HG03521 (cell line): ENCODE data around the gene GULP1.
A peak's percentile ranks its signal among the peaks of the same experiment; 100 is the strongest.
"Not testable (repeated sequence)": the region's sequence is repeated elsewhere in the genome, so short reads cannot be mapped to it uniquely, and the experiment has no call there.

Experiments used
- ATAC-seq: cut with Tn5 transposase; IDR thresholded peaks from one replicate; pipeline ENCODE4 v1.9.1; 2021; ENCODE audit warnings: mild to moderate bottlenecking, moderate library complexity; ENCODE audit not compliant: unreplicated experiment

GULP1 gene

DNA sequence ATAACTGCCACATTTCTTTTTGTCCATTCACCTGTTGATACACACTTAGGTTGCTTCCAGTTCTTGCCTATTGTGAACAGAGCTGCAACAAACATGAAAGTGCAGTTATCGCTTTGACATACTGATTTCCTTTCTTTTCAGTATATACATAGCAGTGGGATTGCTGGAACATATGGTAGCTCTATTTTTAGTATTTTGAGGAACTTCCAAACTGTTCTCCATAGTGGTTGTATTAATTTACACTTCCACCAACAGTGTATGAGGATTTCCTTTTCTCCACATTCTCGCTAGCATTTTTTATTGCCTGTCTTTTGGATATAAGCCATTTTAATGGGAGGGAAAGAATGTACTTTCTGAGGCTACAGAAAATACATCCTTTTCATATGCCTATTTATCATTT lies 167.4 kb downstream of the GULP1 start:
- ATAC-seq, result no peak

DNA sequence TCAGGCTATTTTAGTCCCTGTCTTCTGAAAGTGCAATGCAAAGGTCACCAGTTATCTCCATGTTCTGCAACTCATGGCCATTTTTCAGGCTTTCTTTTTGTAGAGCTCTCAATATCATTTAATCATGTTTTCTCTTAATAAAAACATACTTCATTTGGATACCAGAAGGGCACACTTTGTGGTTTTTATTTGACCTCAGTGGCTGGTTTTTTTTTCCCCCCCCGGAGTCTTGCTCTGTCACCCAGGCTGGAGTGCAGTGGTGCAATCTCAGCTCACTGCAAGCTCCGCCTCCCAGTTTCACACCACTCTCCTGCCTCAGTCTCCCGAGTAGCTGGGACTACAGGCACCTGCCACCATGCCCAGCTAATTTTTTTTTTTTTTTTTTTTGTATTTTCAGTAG lies 174.4 kb downstream of the GULP1 start:
- not testable (repeated sequence) for ATAC-seq

DNA sequence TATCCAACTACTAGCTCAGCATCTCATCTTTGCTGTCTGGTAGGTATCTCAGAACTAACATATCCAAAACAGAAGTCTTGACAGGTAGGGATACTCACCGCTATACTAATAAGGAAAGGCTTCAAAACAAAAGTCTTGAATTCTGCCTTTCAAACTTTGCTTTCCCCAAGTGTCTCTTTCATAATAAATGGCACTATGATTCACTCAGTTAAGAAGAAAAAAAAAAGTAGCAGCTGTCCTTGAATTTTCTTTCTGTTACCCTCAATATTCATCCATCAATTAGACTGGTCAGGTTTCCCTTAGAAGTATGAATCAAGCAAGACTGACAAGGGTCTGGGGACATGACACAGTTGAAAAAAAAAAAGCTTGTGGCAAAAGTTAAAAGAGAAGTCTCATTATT lies 175.1 kb downstream of the GULP1 start:
- ATAC-seq, result no peak

DNA sequence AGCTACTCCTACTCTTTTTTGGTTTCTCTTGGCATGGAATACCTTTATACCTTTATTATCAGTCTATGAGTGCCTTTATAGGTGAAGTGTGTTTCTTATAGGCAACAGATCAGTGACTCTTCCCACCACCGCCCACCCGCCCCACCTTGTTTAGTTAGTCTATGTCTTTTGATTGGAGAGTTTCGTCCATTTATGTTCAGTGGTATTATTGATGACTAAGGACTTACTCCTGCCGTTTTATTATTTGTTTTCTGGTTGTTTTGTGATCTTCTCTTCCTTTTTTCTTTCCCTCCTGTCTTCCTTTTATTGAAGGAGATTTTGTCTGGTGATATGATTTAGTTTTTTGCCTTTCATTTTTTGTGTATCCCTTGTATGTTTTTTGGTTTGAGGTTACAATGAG lies 179.5 kb downstream of the GULP1 start:
- no peak for ATAC-seq

DNA sequence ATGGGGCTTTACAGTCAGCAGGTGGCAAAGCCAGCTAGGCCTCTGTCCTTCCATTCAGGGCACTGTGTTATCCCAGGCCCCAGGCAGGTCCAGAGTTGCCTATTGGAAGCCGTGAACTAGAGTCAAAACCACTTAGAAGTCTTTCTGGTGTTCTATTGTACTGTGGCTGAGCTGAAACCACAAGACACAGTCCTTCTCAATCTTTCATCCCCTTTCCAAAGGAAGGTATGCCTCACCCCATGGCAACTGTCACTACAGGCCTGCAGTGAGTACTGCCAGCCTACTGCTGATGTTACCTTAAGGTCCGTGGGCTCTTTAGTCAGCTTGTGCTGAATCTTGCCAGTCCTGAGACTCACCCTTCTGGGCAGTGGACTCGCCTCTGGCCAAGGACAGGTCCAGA lies 181.6 kb downstream of the GULP1 start:
- no peak for ATAC-seq

DNA sequence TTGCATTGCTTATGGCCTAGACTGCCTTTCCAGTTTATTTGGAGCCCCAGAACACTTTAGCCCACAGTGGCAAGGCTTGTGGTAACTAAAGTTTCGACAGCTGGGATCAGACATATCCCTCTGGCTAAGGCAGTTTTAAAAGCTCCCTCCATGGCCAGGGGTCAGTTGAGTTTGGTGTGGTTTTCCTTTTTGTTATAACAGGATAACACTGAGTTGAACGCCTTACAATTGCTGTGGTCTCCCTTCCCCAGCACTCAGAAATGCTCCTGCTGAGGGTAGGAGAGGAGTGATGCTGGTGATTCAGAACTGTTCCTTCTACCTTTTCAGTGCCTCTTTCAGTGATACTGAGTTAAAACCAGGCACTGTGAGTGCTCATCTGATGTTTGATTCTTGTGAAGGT lies 182.6 kb downstream of the GULP1 start:
- ATAC-seq, result no peak

DNA sequence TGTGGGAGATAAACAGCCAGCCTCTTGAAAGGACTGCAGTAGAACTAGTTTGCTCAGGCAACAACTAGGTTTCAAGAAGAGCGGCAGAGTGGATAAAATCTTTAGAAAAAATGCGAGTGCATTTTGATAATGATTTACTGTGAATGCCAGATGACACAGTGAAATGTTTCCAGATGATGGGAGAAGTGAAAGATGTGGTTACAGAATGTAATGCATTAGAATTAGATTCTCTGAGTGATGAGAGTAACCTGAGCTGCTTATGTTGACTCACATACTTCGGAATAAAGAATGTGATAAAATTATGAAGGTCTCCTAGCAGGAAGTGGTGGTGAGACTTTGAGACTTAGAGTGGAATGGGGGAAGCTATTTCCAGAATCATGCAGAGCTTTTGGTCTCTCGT lies 184.3 kb downstream of the GULP1 start:
- no peak for ATAC-seq

DNA sequence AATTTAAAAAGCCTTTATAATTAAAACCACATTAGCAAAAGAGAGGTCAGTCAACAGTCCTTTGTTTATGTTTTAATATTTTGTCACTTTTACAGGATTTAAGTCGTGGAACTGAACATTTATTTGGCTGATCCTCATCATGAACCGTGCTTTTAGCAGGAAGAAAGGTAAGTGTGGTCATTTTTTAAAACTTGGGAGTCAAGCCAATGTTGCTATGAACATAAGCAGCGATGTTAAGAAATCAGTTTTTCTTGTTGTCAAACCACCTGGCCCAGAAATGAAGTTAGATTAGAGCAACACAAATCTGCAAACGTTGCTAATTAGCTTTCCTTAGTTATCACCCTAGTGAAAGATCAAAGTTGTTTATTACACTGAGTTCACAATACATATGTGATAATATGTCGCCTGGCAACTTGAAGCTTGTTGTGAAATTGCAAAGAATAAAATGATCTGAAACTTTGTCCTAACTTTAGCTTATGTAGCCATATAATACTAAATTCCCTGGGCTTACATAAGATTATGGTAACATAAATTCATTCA lies 186.0 kb downstream of the GULP1 start:
- no peak for ATAC-seq

DNA sequence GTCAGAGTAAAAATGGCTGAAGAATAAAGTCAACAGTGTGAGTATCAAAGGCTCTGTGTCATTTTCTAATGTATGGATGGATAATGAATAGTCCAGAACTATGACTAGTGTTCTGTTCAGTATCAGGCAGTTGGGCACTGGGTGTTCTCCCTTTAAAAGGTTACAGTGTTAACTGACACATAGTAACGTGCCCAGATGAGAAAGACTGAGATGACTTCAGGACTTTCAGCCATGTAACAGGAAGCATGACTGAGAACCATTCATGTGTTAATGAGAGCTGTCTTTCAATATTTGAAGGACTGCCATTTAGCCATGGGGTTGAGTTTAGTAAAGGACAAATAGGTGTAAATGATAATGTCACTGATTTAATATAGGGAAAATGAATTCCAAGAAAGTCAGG lies 187.1 kb downstream of the GULP1 start:
- peak; percentile 85 for ATAC-seq

DNA sequence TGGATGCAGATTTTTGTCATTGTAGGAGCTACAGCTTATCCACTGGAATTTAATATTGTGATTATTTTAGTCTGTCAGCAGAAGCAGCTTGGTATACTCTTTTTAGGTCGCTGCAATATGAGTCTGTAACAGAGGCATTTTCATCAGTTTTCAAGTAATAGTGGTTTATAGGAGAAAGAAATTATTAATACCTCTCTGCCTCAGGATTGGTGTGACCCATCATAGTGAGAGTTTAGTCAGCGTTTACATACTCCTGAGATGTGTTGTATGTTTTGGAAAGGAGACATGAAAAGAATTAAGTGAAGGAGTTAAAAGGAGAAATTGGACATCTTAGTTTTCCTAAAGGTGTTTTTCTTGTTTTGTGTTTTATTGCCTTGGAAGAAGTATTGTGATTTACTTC lies 189.8 kb downstream of the GULP1 start:
- no peak for ATAC-seq

DNA sequence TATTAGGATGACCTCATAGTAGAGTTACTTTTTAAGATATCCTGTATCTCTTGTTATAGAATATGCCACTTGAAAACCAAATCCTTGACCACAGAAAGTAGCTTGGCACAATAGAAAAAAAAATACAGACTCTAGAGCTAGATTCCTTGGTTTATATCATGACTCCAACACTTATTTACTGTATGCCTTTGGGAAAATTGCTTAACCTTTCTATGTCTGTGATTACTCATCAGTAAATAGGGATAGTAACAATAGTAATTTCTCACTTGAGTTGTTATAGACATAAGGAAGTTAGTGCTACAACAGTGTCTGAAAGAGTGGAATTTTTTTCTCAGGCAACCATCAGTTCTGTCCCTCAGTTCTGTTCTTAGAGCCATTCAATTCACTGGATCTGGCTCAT lies 193.8 kb downstream of the GULP1 start:
- no peak for ATAC-seq

DNA sequence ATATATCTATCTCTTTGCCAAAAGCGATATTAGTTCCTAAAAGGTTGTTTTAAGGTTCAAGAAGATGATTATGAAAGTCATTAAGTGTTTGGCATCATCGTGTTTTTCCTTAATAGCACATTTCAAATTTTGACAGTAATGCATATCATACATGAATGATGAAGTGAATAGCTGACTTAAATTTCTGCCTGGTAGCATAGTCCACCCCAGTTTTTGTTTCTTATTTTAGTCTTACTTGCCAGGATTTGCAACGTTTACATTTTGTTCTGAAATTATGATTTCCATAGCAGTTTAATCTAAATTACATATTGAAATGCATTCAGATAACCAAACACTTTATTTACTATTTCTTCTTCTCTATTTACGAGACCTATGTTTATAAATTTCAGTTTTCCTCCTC lies 201.1 kb downstream of the GULP1 start:
- ATAC-seq, result no peak

DNA sequence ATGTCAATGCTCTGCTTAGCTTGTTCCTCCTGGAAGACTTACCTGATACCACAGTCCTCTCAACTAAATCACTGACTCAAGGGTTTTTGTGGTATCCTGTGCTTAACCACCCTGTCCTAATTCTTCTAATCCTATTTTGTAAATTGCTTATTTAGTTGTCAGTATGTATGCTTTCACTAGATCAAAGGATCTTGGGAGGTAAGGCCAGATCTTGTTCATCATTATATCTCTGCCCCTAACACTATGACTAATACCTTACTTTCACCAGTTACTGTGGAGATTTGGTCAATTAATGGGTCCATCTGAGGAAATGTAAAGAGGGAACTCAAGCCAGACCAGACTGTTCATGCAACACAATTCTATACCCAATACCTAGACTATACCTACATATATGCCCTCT lies 203.2 kb downstream of the GULP1 start:
- no peak for ATAC-seq

DNA sequence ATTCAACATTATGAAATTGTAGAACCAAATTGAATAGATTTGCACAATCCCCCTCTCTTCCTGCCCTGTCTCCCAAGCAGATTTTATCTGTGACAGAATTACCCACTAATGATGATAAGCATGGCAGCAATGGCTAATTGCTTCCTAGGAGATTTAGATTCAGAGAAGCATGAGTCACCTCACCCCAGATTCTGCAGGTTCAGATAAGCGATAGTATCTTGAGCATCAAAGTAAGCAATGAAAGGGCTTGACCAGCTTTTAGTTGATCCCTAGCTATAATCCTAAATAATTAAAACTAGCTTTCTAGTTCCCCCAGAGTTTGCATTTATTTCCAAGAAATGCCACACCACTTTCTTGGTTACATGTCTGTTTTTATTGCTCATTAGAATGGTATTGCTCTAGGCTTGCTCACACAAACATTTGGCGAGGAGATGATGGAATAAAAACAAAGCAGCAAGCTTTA lies 204.3 kb downstream of the GULP1 start:
- ATAC-seq, result no peak

DNA sequence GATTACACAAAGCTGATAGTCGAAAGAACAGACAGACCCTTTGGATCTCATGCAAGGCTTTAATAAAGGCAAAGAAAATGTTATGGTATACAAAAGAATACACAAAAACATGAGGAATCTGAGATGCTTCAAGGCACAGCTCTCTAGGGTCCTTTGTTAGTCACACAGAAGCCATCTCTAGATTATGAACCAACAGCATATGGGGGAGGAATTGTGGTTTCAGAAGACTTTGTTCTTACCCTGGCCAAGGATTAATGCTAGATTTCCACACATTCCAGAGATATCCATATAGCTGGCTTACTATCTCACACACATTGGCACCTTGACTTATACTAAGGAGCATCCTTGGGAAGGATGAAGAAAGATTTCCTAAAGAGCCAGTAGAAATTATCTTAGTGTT lies 206.1 kb downstream of the GULP1 start:
- no peak for ATAC-seq

DNA sequence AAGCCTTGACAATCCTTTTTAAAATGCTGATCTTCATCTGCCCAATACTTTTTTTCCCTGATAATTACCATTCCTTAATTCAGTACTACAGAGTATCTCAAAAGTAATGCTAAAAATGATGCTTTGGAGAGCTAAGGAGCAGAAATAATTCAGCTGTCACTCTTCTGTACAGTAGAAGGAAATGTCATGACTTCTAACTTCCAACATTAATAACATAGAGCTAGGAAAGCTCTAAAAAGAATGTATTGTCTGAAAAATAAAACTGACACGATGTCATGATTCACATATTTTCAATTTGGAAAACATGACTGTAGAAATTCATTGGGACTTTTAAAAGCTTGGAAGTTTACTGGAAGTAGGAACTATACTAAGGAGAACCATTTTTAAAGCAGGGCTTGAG lies 212.3 kb downstream of the GULP1 start:
- ATAC-seq, result no peak

DNA sequence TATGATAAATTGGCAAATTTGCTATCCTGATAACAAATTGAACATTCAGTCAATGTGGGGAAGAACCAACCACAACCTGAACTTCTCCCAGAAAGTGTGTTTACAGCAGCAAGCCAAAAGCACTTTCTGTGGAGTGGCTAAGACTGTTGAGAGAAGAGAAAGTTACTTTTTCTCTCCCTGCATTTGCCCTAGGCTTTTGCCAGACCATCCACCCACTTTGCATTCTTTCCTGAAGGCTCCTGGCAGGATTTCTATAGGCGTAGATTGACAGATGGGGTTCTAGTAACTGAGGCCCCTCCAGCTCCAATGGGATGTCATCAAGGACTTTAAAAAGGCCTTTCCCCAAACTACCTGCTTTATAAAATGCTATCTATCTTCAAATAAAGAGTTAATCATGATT lies 215.2 kb downstream of the GULP1 start:
- no peak for ATAC-seq

DNA sequence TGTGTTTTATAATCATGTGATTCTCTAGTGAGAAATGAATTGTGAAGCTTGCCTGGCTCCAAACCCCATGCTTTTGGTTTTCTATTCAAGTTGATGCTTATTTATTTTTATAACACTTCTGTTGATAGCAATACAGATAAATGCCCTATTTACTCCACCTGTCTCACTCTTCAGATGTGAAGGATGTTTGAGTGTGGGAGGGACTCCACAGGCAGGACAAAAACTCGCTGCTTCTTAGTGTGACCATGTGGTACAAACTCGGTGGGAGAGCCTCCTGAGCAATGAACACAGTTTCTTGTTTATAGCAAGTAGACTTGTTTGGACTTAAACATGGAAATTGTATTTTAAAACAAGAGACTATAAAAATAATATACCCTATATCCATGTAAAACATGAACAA lies 219.7 kb downstream of the GULP1 start:
- ATAC-seq, result no peak

DNA sequence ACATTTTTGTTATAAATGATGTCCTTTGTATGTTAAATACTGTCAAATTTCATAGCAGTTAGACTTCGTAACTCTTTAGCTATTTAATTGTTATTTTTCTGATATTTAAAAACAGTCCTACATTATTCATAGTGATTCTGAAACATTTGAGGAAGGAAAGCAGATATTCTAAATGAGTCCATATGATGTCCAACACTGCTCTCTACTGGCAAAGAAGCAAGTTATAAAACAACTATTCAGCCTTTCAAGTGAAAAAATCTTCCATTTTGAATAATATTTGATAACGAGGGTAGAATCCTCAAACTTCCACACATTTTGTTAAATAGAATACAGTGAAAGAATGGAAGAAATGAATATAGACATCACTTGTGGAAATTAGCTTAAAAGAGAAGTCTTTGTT lies 220.8 kb downstream of the GULP1 start:
- peak; percentile 54 for ATAC-seq

DNA sequence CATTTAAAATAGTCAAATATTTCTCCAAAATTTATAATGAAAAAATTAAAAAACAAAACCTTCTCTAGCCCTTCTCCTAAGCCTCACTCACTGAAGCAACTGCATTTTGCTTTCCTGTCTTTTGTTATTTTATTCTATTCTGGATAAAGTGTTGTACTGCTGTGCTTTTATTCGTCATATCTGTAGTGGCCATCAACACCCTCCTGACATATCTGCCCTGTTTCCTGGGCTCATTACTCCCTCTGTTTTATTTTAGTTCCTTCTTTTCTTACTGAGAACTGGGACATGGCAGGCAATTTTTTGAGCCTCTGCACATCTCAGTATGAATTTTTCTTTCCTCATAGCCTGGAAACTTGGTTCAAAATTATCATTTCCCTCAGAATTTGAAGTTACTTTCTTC lies 224.2 kb downstream of the GULP1 start:
- ATAC-seq, result no peak

DNA sequence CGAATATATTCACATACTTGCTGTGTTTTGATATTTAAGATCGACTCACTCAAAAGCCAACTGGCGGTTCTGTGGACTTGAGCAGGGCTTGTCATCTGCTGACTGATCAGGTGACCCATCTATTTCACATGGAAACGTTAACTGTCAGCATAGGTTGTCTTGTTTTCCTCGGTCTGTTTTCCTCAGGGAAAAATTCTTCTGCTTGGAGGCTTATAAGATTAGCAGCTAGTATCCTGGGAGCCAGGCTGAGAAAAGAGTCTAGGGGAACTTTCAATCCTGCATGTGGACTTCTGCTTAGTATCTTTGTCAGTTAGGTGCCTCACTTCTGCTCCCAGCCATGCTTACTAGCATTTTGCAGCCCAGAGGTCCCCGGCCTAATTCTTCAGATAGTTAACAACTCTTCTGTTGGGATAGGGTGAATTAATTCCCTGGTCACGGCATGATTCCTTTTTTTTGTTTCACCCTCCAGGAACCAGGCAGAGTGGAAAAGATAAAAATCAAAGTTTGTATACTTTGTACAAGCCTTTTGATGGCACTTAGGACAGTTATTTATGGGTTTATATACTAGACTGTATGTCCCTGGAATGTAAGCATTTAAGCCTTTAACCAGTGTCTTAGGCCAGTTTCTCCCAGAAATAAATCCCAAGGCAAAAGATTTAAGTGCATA lies 226.0 kb downstream of the GULP1 start:
- ATAC-seq, result no peak

DNA sequence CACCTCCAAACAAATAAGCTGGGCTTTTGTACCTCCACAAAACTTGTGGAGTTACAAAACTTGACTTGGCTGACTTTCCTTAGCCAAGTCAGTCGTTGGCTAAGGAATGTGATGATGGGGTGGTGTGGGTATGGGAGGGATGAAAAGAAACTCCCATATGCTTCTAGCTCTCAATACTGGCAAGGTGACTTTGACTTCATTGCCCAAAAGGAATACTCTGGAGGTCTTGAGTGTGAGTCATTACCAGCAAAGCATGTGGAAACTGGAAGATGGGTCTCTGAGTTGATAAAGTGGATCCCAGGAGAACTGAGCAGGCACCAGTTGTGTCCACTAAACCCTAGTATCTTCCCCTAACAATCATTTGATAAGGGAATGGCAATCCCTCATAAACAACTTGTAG lies 226.7 kb downstream of the GULP1 start:
- no peak for ATAC-seq

DNA sequence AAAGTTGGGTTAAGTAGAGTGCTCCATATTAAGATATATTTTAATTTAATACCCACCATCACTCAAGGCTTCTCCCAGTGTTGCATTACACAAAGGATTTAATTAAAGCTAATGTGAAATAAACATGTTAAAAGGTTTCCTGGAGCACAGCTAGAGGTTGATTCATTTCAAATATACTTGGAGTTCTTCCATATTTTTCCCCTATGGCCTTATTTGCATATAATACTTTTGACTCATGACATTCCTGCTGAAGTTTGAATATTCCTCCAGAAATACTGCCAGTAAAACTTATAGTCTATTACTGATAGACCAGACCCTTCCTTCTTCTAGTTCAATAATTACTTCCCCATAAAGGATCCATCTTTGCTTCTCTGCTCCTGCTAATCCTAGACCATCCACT lies 227.5 kb downstream of the GULP1 start:
- no peak for ATAC-seq
